Esophagus muscularis mucosa (tissue), 4 donors: Measurements from ENCODE around the gene MAP7. TPM values are rescaled to one million over a fixed set of nuclear protein-coding genes. Genes with fewer than 3 reads are reported as not detected.
A peak's percentile ranks its signal among the peaks of the same experiment; 100 is the strongest.

Experiments
- DNase-seq: peaks from one replicate; pipeline ENCODE4 v3.0.0-alpha.2; 2017; ENCODE audit errors: extremely low spot score
- H3K27ac ChIP-seq, 4 donors: fragments of 200-600 bp; sonication (generic); replicated peaks in 1 of 4; 1 replicate in 3 of 4; 2 replicates in 1 of 4; pipeline ENCODE4 v1.5.1; 2016 to 2019; ENCODE audit warnings: mild to moderate bottlenecking in 1 of 4
- H3K27me3 ChIP-seq, 4 donors: fragments of 200-600 bp; sonication (generic); one replicate each; pipeline versions ENCODE4 v1.5.1 to v1.6.0; 2016 to 2019
- H3K36me3 ChIP-seq, 4 donors: fragments of 200-600 bp; sonication (generic); one replicate each; pipeline ENCODE4 v1.5.1; 2016 to 2019
- H3K4me1 ChIP-seq, 4 donors: fragments of 200-600 bp; sonication (generic); one replicate each; pipeline ENCODE4 v1.5.1; 2016 to 2019
- H3K4me3 ChIP-seq, 4 donors: fragments of 200-600 bp; sonication (generic); 1 replicate in 2 of 4; 2 replicates in 2 of 4; pipeline ENCODE4 v1.5.1; 2016 to 2019; ENCODE audit warnings: mild to moderate bottlenecking in 4 of 4, moderate library complexity in 1 of 4
- H3K9me3 ChIP-seq, 4 donors: fragments of 200-600 bp; sonication (generic); 1 replicate in 3 of 4; 2 replicates in 1 of 4; pipeline ENCODE4 v1.5.1; 2016 to 2019
- EP300 ChIP-seq: sonication (generic); formaldehyde crosslinking; IDR thresholded peaks from one replicate; pipeline ENCODE4 v1.6.1; 2017; ENCODE audit warnings: antibody characterized with exemption
- POLR2A ChIP-seq: fragments of 450-650 bp; IDR thresholded peaks from one replicate; pipeline ENCODE4 v1.6.1; 2017; ENCODE audit warnings: antibody characterized with exemption, moderate library complexity, mild to moderate bottlenecking, low read depth
- POLR2AphosphoS5 ChIP-seq, 2 donors: sonication (generic); formaldehyde crosslinking; IDR thresholded peaks; one replicate each; pipeline ENCODE4 v1.6.1; 2017; ENCODE audit warnings: antibody characterized with exemption in 2 of 2
- WGBS: methylation state at CpG from one replicate; pipeline ENCODE4 v1.1.5; 2018; 5-methylcytosine and 5-hydroxymethylcytosine counted together
- intact Hi-C: fragments of 100-400 bp; cut with DNase I; formaldehyde crosslinking; loops from one replicate; pipeline ENCODE4 v1.15.1; 2023
- total RNA-seq, 4 donors: library from RNA; depleted of rRNA; stranded (reverse); fragments of >200 nt; gene quantifications; one replicate each; pipeline versions ENCODE4 v1.1.0 to v1.2.1, GENCODE V29; 2016
- TF ChIP-seq, protein P1 (sequence below), 3 experiments: fragments of 200-600 bp in 2 of 3; fragments of 450-650 bp in 1 of 3; sonication (generic) in 2 of 3; IDR thresholded peaks; one replicate each; pipeline ENCODE4 v1.5.1; 2017 to 2019; ENCODE audit warnings: antibody characterized with exemption in 3 of 3, mild to moderate bottlenecking in 2 of 3, moderate library complexity in 1 of 3

The MAP7 gene
- total RNA-seq, 4 donors from 2014 or later = 1.7 to 2.9 (median 2.0) TPM

DNA sequence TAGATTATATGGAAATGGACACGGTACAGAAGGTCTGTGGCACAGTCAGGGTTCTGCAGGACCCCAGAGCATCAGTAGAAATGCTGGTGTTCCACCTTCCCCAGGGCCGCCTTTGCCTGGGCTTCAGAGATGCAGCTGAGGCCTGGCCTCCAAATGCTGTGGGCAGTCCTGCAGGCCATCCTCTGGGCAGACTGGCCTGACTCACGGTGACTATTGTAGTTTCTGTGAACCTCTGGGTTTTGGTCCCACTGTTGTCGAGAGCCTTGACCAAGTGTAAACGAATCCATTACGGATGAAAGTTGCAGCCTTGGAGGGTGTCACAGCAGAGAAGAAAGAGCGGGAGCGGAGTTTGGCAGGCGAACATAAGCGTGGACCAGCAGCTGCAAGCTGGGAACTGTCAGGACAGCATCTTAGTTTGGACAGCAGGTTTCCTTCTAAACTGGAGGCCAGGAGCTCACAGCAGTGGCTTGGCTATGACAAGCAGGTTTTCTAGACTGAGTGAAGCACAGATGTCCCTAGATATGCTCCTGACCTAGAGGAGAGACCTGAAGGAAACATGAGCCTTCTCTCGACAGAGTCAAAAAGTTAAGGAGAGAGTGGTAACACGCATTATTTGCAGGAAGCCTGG is 214.4 kb downstream of the MAP7 start:
- Histone ChIP-seq H3K9me3 (no peaks in the 10 kb centered on the region), H3K27ac (peak overlapping the region in 2 of 4 donors; percentile 12 to 40), H3K36me3 (no peaks in the 10 kb centered on the region), H3K4me1 (peaks cover 0 to 5% (median 0%) of the 10 kb centered on the region in 4 donors), H3K27me3 (no peaks in the 10 kb centered on the region), H3K4me3 (no peak overlapping the region)
- peak in 1 of 2 donors; percentile 28 for TF ChIP-seq POLR2AphosphoS5 (IDR thresholded peaks at IDR 0.05)
- TF ChIP-seq POLR2A = no peak
- peak; percentile 91 for DNase-seq
- intact Hi-C loops = no loop called here
- WGBS = 67% methylated on average over 12 of the region's 12 CpGs

DNA sequence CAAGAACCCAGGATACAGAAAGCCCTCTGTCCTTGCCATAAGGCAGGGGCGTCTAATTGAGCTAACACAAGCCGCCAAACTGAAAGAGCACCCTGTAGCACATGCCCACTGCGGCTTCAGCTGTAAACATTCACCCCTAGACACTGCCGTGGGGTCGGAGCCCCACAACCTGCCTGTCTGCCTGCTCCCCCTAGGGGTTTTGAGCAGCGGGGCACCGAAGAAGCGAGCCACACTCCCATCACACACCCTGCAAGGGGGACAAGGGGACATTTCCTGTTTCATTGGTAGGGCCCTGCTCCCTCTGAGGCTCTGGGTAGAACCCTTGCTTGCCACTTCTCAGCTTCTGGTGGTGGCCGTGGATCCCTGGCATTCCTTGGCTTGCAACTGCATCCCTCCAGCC is 215.4 kb downstream of the MAP7 start:
- no peaks in the 10 kb centered on the region for H3K27me3 ChIP-seq
- no peak for TF ChIP-seq EP300
- TF ChIP-seq, protein P1, sequence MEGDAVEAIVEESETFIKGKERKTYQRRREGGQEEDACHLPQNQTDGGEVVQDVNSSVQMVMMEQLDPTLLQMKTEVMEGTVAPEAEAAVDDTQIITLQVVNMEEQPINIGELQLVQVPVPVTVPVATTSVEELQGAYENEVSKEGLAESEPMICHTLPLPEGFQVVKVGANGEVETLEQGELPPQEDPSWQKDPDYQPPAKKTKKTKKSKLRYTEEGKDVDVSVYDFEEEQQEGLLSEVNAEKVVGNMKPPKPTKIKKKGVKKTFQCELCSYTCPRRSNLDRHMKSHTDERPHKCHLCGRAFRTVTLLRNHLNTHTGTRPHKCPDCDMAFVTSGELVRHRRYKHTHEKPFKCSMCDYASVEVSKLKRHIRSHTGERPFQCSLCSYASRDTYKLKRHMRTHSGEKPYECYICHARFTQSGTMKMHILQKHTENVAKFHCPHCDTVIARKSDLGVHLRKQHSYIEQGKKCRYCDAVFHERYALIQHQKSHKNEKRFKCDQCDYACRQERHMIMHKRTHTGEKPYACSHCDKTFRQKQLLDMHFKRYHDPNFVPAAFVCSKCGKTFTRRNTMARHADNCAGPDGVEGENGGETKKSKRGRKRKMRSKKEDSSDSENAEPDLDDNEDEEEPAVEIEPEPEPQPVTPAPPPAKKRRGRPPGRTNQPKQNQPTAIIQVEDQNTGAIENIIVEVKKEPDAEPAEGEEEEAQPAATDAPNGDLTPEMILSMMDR (IDR thresholded peaks at IDR 0.05) = no peak
- no peak for TF ChIP-seq POLR2AphosphoS5 (IDR thresholded peaks at IDR 0.05)
- TF ChIP-seq POLR2A = no peak
- intact Hi-C loops = no loop called here
- no peaks in the 10 kb centered on the region for H3K9me3 ChIP-seq
- H3K4me3 ChIP-seq = no peak overlapping the region
- H3K36me3 ChIP-seq = no peaks in the 10 kb centered on the region
- DNase-seq = peak; percentile 82
- 80% methylated on average over 9 of the region's 9 CpGs for WGBS
- H3K27ac ChIP-seq = no peak overlapping the region
- H3K4me1 ChIP-seq = peaks cover 0 to 5% (median 0%) of the 10 kb centered on the region in 4 donors

DNA sequence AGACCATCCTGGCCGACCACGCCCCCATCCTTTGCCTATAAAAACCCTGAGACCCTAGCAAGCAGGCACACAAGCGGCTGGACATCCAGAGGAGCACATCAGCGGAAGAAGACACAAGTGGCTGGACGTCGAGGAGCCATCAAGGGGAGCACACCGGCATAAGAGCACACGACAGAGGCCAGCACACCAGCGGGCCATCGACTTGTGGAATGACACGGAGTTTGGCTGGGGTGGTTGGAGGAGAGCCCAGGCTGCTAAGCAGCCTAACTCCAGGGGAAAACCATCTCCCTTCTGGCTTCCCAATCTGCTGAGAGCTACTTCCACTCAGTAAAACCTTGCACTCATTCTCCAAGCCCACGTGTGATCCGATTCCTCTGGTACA is 215.8 kb downstream of the MAP7 start:
- Histone ChIP-seq H3K27ac (no peak overlapping the region), H3K4me3 (no peak overlapping the region), H3K27me3 (no peaks in the 10 kb centered on the region), H3K36me3 (no peaks in the 10 kb centered on the region), H3K9me3 (no peaks in the 10 kb centered on the region), H3K4me1 (peaks cover 0 to 5% (median 0%) of the 10 kb centered on the region in 4 donors)
- peak; percentile 39 for DNase-seq
- intact Hi-C loops = no loop called here
- 77% methylated on average over 11 of the region's 13 CpGs for WGBS
- TF ChIP-seq EP300 = no peak
- TF ChIP-seq, protein P1 (IDR thresholded peaks at IDR 0.05) = no peak
- TF ChIP-seq POLR2A = no peak
- TF ChIP-seq POLR2AphosphoS5 (IDR thresholded peaks at IDR 0.05) = no peak

DNA sequence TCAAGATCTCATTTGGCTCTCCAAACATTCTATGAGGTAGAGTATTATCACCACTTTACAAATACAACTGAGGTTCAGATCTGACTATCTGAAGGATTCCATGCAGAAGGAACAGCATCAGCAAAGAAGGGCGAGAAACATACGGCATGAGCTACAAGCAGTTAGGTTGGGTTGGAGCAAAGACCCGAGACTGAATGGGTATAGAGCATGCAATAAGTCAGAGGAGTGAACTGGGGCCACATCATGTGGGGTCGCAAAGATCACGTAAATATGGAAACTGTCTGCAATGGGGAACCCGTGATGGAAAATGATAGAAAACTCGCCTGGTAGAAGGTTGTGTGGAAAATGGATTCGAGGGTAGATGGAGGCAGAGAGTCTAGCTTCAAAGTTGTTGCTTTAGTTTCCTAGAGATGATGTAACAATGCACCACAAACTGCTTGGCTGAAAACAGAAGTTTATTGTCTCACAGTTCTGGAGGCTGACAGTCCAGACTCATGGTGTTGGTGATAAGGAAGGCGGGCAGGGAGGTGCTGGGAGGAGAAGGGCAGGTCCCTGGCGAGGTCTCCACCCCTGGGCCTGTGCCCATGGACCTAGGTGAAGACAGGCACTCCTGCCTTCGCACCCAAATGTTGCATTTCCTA is 216.3 kb downstream of the MAP7 start:
- Histone ChIP-seq H3K27ac (no peak overlapping the region), H3K36me3 (no peaks in the 10 kb centered on the region), H3K9me3 (no peaks in the 10 kb centered on the region), H3K4me3 (no peak overlapping the region), H3K4me1 (peaks cover 0 to 5% (median 0%) of the 10 kb centered on the region in 4 donors), H3K27me3 (no peaks in the 10 kb centered on the region)
- TF ChIP-seq POLR2AphosphoS5 (IDR thresholded peaks at IDR 0.05) (no peak), EP300 (no peak), POLR2A (no peak)
- TF ChIP-seq, protein P1 (IDR thresholded peaks at IDR 0.05) = no peak
- intact Hi-C loops = no loop called here
- peak; percentile 45 for DNase-seq
- 91% methylated on average over 11 of the region's 11 CpGs for WGBS

DNA sequence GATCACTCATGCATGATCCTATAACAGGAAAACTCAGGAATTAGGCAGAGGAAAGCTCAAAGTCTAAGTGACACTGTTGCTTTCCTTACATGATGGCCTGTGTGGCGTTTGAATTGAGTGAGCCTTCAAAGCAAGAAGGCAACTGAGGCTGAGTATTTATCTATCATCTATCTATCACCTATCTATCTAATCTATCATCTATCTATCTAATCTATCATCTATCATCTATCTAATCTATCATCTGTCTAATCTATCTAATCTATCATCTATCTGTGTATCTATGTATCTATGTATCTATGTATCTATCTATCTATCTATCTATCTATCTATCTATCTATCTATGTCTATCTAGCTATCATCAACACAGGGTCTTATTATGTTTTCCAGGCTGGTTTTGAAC is 218.8 kb downstream of the MAP7 start:
- peak; percentile 8 for DNase-seq

More for the DNA sequence above, 218.8 kb downstream of the MAP7 start:
- WGBS = 83% methylated on average over 1 of the region's 1 CpG
- H3K9me3 ChIP-seq = no peaks in the 10 kb centered on the region
- TF ChIP-seq POLR2A (no peak), POLR2AphosphoS5 (IDR thresholded peaks at IDR 0.05) (no peak), EP300 (no peak)
- TF ChIP-seq, protein P1 (IDR thresholded peaks at IDR 0.05) = no peak
- H3K27me3 ChIP-seq = no peaks in the 10 kb centered on the region
- H3K27ac ChIP-seq = no peak overlapping the region
- intact Hi-C loops = no loop called here
- peaks cover 0 to 5% (median 0%) of the 10 kb centered on the region in 4 donors for H3K4me1 ChIP-seq
- no peak overlapping the region for H3K4me3 ChIP-seq
- H3K36me3 ChIP-seq = no peaks in the 10 kb centered on the region
